ENCODE results near the gene GYPA.
"Not testable (repeated sequence)": the region's sequence is repeated elsewhere in the genome, so short reads cannot be mapped to it uniquely, and the experiment has no call there.

GYPA gene

DNA sequence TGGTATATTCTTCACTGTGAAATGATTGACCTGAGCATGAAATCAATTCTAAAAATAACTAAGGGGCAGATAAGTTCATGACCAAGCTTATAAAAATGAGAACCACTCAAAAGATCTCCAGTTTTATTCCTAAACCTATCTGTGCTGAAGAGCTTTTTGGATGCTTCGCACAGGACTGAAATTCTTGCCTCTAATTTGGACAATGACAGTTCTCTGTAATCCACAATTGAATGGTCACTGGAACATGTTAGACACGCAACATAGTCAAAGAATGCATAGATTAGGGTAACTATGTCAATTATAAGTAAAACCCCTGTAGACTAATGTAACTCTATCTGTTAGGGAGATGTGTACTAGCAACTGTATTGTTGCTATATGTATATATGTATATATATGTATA lies 42.7 kb downstream of the GYPA start:
- not testable (repeated sequence) for H3K27ac ChIP-seq (ENCODE audit: insufficient read depth, low read length, poor library complexity, severe bottlenecking); H3K27me3 ChIP-seq (replicated peaks; ENCODE audit: control insufficient read depth, insufficient read depth, low read length, poor library complexity, severe bottlenecking); DNase-seq; H3K9me3 ChIP-seq (ENCODE audit: control insufficient read depth, low read length); H3K4me1 ChIP-seq (ENCODE audit: control insufficient read depth, insufficient read depth, low read length, poor library complexity, severe bottlenecking); H3K36me3 ChIP-seq (ENCODE audit: control insufficient read depth, insufficient read depth, low read length); H3K4me3 ChIP-seq (ENCODE audit: insufficient read depth, low read depth, low read length, poor library complexity, severe bottlenecking)

DNA sequence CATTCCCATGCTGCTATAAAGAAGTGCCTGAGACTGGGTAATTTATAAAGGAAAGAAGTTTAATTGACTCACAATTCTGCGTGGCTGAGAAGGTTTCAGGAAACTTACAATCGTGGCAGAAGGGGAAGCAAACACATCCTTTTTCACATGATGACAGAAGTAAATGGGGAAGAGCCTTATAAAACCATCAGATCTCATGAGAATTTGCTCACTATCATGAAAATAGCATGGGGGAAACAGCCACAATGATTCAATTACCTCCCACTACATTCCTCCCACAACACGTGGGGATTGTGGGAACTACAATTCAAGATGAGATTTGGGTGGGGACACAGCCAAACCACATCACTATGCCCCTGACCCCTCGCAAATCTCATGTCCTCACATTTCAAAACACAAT lies 46.5 kb downstream of the GYPA start:
- H3K27me3 ChIP-seq (replicated peaks; ENCODE audit: control insufficient read depth, insufficient read depth, low read length, poor library complexity, severe bottlenecking); H3K9me3 ChIP-seq (ENCODE audit: control insufficient read depth, low read length); DNase-seq; H3K27ac ChIP-seq (ENCODE audit: insufficient read depth, low read length, poor library complexity, severe bottlenecking); H3K4me1 ChIP-seq (ENCODE audit: control insufficient read depth, insufficient read depth, low read length, poor library complexity, severe bottlenecking); H3K36me3 ChIP-seq (ENCODE audit: control insufficient read depth, insufficient read depth, low read length); H3K4me3 ChIP-seq (ENCODE audit: insufficient read depth, low read depth, low read length, poor library complexity, severe bottlenecking): not testable (repeated sequence)

DNA sequence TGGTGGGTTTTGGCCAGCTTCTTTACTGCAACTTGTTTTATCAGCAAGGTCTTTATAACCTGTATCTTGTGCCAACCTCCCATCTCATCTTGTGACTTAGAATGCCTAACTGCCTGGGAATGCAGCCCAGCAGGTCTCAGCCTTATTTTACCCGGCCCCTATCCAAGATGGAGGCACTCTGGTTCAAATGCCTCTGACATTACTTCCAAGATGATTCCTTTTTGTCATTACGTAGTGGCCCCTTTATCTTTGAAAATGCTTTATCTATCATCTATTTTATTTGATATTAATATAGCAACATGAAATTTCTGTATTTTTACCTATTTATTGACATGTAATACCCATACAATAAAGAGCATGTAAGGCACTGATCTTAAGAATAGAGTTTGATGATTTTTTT lies 49.3 kb downstream of the GYPA start:
- H3K27me3 ChIP-seq (replicated peaks; ENCODE audit: control insufficient read depth, insufficient read depth, low read length, poor library complexity, severe bottlenecking); H3K36me3 ChIP-seq (ENCODE audit: control insufficient read depth, insufficient read depth, low read length); H3K4me1 ChIP-seq (ENCODE audit: control insufficient read depth, insufficient read depth, low read length, poor library complexity, severe bottlenecking); H3K4me3 ChIP-seq (ENCODE audit: insufficient read depth, low read depth, low read length, poor library complexity, severe bottlenecking); DNase-seq; H3K27ac ChIP-seq (ENCODE audit: insufficient read depth, low read length, poor library complexity, severe bottlenecking); H3K9me3 ChIP-seq (ENCODE audit: control insufficient read depth, low read length): not testable (repeated sequence)

DNA sequence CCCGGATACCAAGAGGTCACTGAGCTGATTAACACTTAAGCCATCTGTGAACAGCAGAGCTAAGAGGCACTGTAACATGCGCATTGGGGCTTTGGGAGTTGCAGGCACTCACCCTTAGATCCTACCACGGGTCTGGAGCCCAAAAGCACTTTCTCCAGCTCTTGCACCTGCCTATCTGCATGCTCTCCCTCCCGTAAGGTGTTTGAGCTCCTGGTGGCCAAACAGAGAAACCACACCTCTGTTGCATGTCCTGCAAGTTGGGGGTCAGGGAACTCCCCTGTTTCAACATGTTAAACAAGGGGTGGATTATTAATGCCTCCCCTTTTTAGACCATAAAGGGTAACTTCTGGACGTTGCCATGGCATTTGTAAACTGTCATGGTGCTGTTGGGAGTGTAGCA lies 49.8 kb downstream of the GYPA start:
- H3K4me3 ChIP-seq (ENCODE audit: insufficient read depth, low read depth, low read length, poor library complexity, severe bottlenecking) = no peak overlapping the region
- H3K9me3 ChIP-seq (ENCODE audit: control insufficient read depth, low read length) = no peaks in the 10 kb centered on the region
- H3K4me1 ChIP-seq (ENCODE audit: control insufficient read depth, insufficient read depth, low read length, poor library complexity, severe bottlenecking) = no peaks in the 10 kb centered on the region
- no peak overlapping the region for H3K27ac ChIP-seq (ENCODE audit: insufficient read depth, low read length, poor library complexity, severe bottlenecking)
- H3K27me3 ChIP-seq (replicated peaks; ENCODE audit: control insufficient read depth, insufficient read depth, low read length, poor library complexity, severe bottlenecking) = no peaks in the 10 kb centered on the region
- no peaks in the 10 kb centered on the region for H3K36me3 ChIP-seq (ENCODE audit: control insufficient read depth, insufficient read depth, low read length)
- no peak for DNase-seq

DNA sequence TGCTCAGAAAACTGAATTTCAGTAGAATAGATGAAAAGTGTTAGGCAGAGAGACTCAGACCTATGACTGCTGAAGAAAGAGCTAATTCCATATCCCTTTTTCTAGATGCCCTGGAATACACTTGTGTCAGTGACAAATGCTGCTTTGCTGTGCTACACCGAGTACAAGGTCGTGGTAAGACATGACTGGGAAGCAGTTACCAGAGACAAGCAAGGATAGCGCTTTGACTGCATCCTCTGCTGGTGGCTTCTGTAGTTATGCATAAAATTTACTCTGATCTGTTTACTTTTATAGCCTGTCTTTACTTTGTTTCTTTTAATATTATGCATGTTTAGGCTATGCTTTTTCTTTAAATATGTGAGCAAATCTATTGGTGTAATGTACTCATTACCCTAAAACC lies 58.5 kb downstream of the GYPA start:
- not testable (repeated sequence) for H3K4me3 ChIP-seq (ENCODE audit: insufficient read depth, low read depth, low read length, poor library complexity, severe bottlenecking); DNase-seq; H3K9me3 ChIP-seq (ENCODE audit: control insufficient read depth, low read length); H3K36me3 ChIP-seq (ENCODE audit: control insufficient read depth, insufficient read depth, low read length); H3K27ac ChIP-seq (ENCODE audit: insufficient read depth, low read length, poor library complexity, severe bottlenecking); H3K27me3 ChIP-seq (replicated peaks; ENCODE audit: control insufficient read depth, insufficient read depth, low read length, poor library complexity, severe bottlenecking); H3K4me1 ChIP-seq (ENCODE audit: control insufficient read depth, insufficient read depth, low read length, poor library complexity, severe bottlenecking)

DNA sequence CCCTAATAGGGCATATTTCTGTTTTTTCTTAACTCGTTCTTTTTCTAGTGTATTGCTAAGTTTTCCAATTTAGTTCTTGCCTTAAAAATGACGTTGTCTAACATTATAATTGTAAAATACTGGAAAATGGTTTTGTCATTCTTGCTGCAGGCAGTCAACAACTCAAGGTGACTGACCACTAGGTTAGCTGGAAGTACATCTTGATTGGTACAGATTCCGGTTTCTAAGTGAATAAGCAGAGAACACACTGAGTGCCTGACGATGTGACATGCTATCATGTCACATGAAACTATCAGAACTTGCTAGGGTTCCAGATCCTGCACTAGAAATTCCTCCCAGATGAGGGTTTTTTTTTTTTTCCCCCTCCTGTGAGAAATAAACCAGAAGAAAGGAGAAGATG lies 60.4 kb downstream of the GYPA start:
- H3K4me3 ChIP-seq (ENCODE audit: insufficient read depth, low read depth, low read length, poor library complexity, severe bottlenecking); H3K36me3 ChIP-seq (ENCODE audit: control insufficient read depth, insufficient read depth, low read length); H3K4me1 ChIP-seq (ENCODE audit: control insufficient read depth, insufficient read depth, low read length, poor library complexity, severe bottlenecking); H3K27me3 ChIP-seq (replicated peaks; ENCODE audit: control insufficient read depth, insufficient read depth, low read length, poor library complexity, severe bottlenecking); H3K9me3 ChIP-seq (ENCODE audit: control insufficient read depth, low read length); DNase-seq; H3K27ac ChIP-seq (ENCODE audit: insufficient read depth, low read length, poor library complexity, severe bottlenecking): not testable (repeated sequence)

DNA sequence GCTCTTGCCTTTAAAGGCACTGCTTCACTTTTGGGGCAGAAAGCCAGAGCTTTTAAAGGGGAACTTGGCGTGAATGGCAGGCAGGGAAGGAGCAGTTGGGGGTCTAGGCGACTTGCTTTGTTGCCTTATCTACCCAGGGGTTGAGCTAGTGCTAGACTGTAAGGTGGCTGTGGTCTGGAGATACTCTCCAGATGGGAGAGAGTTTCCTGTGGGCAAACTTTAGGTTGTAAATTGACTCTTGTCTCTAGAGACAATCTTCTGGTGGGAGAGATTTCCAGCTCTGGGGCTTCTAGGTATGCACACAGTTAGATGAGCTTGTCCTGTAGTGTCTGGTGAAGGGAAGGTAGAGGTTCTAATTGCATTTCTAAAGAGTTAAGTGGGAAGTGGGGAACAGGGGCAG lies 61.8 kb downstream of the GYPA start:
- not testable (repeated sequence) for H3K27me3 ChIP-seq (replicated peaks; ENCODE audit: control insufficient read depth, insufficient read depth, low read length, poor library complexity, severe bottlenecking); H3K4me1 ChIP-seq (ENCODE audit: control insufficient read depth, insufficient read depth, low read length, poor library complexity, severe bottlenecking); H3K4me3 ChIP-seq (ENCODE audit: insufficient read depth, low read depth, low read length, poor library complexity, severe bottlenecking); H3K36me3 ChIP-seq (ENCODE audit: control insufficient read depth, insufficient read depth, low read length); DNase-seq; H3K9me3 ChIP-seq (ENCODE audit: control insufficient read depth, low read length); H3K27ac ChIP-seq (ENCODE audit: insufficient read depth, low read length, poor library complexity, severe bottlenecking)

DNA sequence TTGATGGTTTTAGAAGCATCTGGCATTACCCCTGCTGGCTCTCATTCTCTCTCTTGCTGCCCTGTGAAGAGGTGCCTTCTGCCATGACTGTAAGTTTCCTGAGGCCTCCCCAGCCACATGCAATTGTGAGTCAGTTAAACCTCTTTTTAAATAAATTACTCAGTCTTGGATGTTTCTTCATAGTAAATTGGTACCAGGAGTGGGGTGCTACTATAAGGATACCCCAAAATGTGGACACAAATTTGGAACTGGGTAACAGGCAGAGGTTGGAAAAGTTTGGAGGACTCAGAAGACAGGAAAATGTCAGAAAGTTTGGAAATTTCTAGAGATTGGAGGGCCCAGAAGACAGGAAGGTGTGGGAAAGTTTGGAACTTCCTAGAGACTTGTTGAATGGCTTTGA lies 79.0 kb downstream of the GYPA start:
- not testable (repeated sequence) for H3K27ac ChIP-seq (ENCODE audit: insufficient read depth, low read length, poor library complexity, severe bottlenecking); H3K36me3 ChIP-seq (ENCODE audit: control insufficient read depth, insufficient read depth, low read length); H3K27me3 ChIP-seq (replicated peaks; ENCODE audit: control insufficient read depth, insufficient read depth, low read length, poor library complexity, severe bottlenecking); H3K4me1 ChIP-seq (ENCODE audit: control insufficient read depth, insufficient read depth, low read length, poor library complexity, severe bottlenecking); DNase-seq; H3K4me3 ChIP-seq (ENCODE audit: insufficient read depth, low read depth, low read length, poor library complexity, severe bottlenecking); H3K9me3 ChIP-seq (ENCODE audit: control insufficient read depth, low read length)

DNA sequence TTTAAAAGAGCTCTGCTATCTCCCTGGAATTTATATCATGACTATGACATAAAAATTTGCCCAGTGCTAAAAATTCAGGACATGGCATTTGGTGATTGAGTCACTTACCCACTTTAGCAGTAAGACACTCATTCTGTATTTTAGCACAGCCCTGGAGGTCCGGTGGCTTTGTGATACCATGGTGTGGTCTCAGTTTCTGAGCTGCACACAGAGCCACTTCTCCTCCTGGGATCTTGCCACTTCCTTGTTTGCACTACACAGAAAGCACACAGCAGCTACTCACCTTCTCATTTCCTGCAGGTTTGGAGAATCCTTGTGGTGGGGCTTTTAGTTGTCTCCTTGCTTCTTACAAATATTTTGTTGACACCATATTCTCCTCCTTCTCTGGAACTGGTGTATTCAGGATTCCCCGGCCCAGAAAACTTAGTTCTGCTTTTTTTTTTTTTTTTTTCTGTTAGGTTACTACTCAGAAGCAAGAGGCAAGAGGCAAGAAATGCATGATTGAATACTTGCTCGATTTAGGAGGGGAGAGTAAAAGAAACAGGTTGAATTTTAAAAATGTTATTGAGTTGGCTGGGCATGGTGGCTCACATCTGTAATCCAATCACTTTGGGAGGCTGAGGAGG lies 80.2 kb downstream of the GYPA start:
- H3K36me3 ChIP-seq (ENCODE audit: control insufficient read depth, insufficient read depth, low read length); H3K27ac ChIP-seq (ENCODE audit: insufficient read depth, low read length, poor library complexity, severe bottlenecking); H3K27me3 ChIP-seq (replicated peaks; ENCODE audit: control insufficient read depth, insufficient read depth, low read length, poor library complexity, severe bottlenecking); H3K4me3 ChIP-seq (ENCODE audit: insufficient read depth, low read depth, low read length, poor library complexity, severe bottlenecking); H3K4me1 ChIP-seq (ENCODE audit: control insufficient read depth, insufficient read depth, low read length, poor library complexity, severe bottlenecking); DNase-seq; H3K9me3 ChIP-seq (ENCODE audit: control insufficient read depth, low read length): not testable (repeated sequence)
